ENCODE measurements around the gene RTL1. TPM values are rescaled to one million over a fixed set of nuclear protein-coding genes. Genes with fewer than 3 reads are reported as not detected.

RTL1 gene
- total and polyA plus RNA-seq, 2 donors (not counting 3 experiments of a cell fraction or from before 2014, with no cell fraction given) = not detected

- DNase-seq (ENCODE audit: low read depth, low spot score) (no peak), FAIRE-seq (no peak)
- Histone ChIP-seq H3K27ac (ENCODE audit: insufficient read depth, low read depth, low read length) (no peak overlapping the region), H4K20me1 (replicated peaks; ENCODE audit: control insufficient read depth, extremely low read depth, insufficient read depth, low read length) (no peaks in the 10 kb centered on the region), H3K27me3 (ENCODE audit: control insufficient read depth in 2 of 2, insufficient read depth in 2 of 2, low read length in 2 of 2) (no peaks in the 10 kb centered on the region), H3K4me2 (ENCODE audit: insufficient read depth, low read length) (no peak overlapping the region), H3K79me2 (ENCODE audit: control insufficient read depth, insufficient read depth, low read length) (no peaks in the 10 kb centered on the region), H3K9me1 (replicated peaks; ENCODE audit: control insufficient read depth, extremely low read depth, insufficient read depth, low read length) (no peaks in the 10 kb centered on the region), H3K4me3 (replicated peaks in 1 of 3; ENCODE audit: insufficient read depth in 1 of 3, low read depth in 1 of 3, low read length in 3 of 3) (no peak overlapping the region), H2AFZ (ENCODE audit: low read depth, low read length) (no peak overlapping the region), H3K4me1 (ENCODE audit: control insufficient read depth, extremely low read depth, insufficient read depth, low read length) (no peaks in the 10 kb centered on the region), H3K9ac (replicated peaks; ENCODE audit: extremely low read depth, insufficient read depth, low read length) (no peak overlapping the region), H3K9me3 (replicated peaks; ENCODE audit: control insufficient read depth, insufficient read depth, low read length) (no peaks in the 10 kb centered on the region), H3K36me3 (ENCODE audit: control insufficient read depth in 2 of 2, extremely low read depth in 1 of 2, insufficient read depth in 2 of 2, low read length in 2 of 2) (peaks cover 2 to 22% of the 10 kb centered on the region in 2 experiments)
- intact Hi-C loops (cut with micrococcal nuclease) = no loop called here
- dilution Hi-C loops (cut with MboI; ENCODE audit: extremely low pct_ligation_motif_present, low sequenced_read_pairs) = no loop called here
- CTCF ChIA-PET = interaction anchor here (0.7 kb wide), 1 partner anchor 62 kb away, joined by 4 read pairs; no protein-coding TSS in a partner anchor
- POLR2A ChIA-PET = no interaction called here
- no TSS peak for BruUV-seq (replicated peaks)
- no peak for TF ChIP-seq EZH2 (IDR thresholded peaks at IDR 0.05; ENCODE audit: borderline replicate concordance, low read depth, low read length, severe bottlenecking)
Observed at GRCh38 chr14:100844082-100844408, 59.5 kb downstream of the RTL1 start.

GRCh38 chr14:100842799-100843198 lies 60.7 kb downstream of the RTL1 start:
- no peak overlapping the region for H3K9ac ChIP-seq (replicated peaks; ENCODE audit: extremely low read depth, insufficient read depth, low read length)
- ChIA-PET CTCF (interaction anchor here (0.7 to 2.0 kb wide), 2 partner anchors 9 to 133 kb away, joined by 4 to 6 read pairs; no protein-coding TSS in a partner anchor), POLR2A (no interaction called here)
- no peaks in the 10 kb centered on the region for H3K79me2 ChIP-seq (ENCODE audit: control insufficient read depth, insufficient read depth, low read length)
- BruUV-seq (replicated peaks) = no TSS peak
- no peak overlapping the region for H2AFZ ChIP-seq (ENCODE audit: low read depth, low read length)
- H3K27me3 ChIP-seq (ENCODE audit: control insufficient read depth in 2 of 2, insufficient read depth in 2 of 2, low read length in 2 of 2) = no peaks in the 10 kb centered on the region
- DNase-seq (ENCODE audit: low read depth, low spot score) = no peak
- dilution Hi-C loops (cut with MboI; ENCODE audit: extremely low pct_ligation_motif_present, low sequenced_read_pairs) (no loop called here), intact Hi-C loops (cut with micrococcal nuclease) (no loop called here)
- H3K36me3 ChIP-seq (ENCODE audit: control insufficient read depth in 2 of 2, extremely low read depth in 1 of 2, insufficient read depth in 2 of 2, low read length in 2 of 2) = peaks cover 7 to 27% of the 10 kb centered on the region in 2 experiments
- no peak for FAIRE-seq
- no peaks in the 10 kb centered on the region for H4K20me1 ChIP-seq (replicated peaks; ENCODE audit: control insufficient read depth, extremely low read depth, insufficient read depth, low read length)
- H3K4me2 ChIP-seq (ENCODE audit: insufficient read depth, low read length) = no peak overlapping the region
- H3K4me3 ChIP-seq (replicated peaks in 1 of 3; ENCODE audit: insufficient read depth in 1 of 3, low read depth in 1 of 3, low read length in 3 of 3) = no peak overlapping the region
- TF ChIP-seq GATA2 (IDR thresholded peaks at IDR 0.05; ENCODE audit: insufficient read depth, insufficient read length, low read depth, low read length) (no peak), FOS (IDR thresholded peaks at IDR 0.05; ENCODE audit: borderline replicate concordance, insufficient read depth, low read length) (peak; percentile 14), POLR2AphosphoS5 (IDR thresholded peaks at IDR 0.05; ENCODE audit: insufficient read depth, low read depth, low read length) (no peak), MYC (IDR thresholded peaks at IDR 0.05; ENCODE audit: low read depth, low read length) (no peak), JUN (IDR thresholded peaks at IDR 0.05; ENCODE audit: borderline replicate concordance, insufficient read depth, insufficient read length, low read depth) (no peak), CTCF (IDR thresholded peaks at IDR 0.05; ENCODE audit: extremely low read depth in 1 of 2, insufficient read depth in 1 of 2, low read depth in 1 of 2, low read length in 2 of 2) (no peak)
- no peaks in the 10 kb centered on the region for H3K9me3 ChIP-seq (replicated peaks; ENCODE audit: control insufficient read depth, insufficient read depth, low read length)
- no peak overlapping the region for H3K27ac ChIP-seq (ENCODE audit: insufficient read depth, low read depth, low read length)
- no peaks in the 10 kb centered on the region for H3K9me1 ChIP-seq (replicated peaks; ENCODE audit: control insufficient read depth, extremely low read depth, insufficient read depth, low read length)
- H3K4me1 ChIP-seq (ENCODE audit: control insufficient read depth, extremely low read depth, insufficient read depth, low read length) = no peaks in the 10 kb centered on the region

All from endothelial cell of umbilical vein (primary cell).